ENCODE measurements around the gene GABRB2.

The GABRB2 gene

DNA sequence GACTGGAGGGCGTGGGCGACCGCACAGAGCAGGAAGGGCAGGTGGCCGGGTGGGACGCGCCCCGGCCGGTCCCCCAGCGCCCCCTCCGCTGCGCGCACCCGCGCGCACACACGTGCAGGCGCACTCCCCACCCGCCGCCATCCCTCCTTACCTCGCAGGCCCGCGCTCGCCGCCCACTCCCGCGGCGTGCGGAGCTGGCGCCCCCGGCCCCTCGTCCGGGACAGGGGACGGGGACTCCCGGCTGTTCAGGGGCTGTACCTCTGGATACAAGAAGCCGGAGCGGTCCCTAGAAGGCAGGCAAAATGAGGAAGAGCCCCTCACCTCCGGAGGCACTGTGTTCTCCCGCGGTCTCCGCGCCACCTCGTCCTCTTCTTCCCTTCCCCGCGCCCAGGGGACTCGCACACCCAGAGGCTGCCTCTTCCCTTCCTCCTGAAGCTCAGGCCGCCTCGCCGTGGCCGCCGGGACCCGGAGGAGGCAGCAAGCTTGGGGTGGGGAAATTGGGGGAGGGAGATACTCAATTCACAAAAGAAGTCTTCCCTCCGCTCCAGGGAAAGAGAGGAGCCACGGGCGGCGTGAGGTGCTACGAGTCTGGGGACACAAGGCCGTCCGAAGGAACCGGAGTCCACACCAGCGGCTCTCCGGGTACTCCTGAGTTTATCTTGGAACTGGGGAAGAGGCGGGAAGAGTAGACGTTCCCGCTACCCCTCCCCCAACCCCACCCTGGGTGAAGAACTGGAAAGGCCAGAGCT lies 1.4 kb upstream of the GABRB2 start:
- TF ChIP-seq, protein P1, sequence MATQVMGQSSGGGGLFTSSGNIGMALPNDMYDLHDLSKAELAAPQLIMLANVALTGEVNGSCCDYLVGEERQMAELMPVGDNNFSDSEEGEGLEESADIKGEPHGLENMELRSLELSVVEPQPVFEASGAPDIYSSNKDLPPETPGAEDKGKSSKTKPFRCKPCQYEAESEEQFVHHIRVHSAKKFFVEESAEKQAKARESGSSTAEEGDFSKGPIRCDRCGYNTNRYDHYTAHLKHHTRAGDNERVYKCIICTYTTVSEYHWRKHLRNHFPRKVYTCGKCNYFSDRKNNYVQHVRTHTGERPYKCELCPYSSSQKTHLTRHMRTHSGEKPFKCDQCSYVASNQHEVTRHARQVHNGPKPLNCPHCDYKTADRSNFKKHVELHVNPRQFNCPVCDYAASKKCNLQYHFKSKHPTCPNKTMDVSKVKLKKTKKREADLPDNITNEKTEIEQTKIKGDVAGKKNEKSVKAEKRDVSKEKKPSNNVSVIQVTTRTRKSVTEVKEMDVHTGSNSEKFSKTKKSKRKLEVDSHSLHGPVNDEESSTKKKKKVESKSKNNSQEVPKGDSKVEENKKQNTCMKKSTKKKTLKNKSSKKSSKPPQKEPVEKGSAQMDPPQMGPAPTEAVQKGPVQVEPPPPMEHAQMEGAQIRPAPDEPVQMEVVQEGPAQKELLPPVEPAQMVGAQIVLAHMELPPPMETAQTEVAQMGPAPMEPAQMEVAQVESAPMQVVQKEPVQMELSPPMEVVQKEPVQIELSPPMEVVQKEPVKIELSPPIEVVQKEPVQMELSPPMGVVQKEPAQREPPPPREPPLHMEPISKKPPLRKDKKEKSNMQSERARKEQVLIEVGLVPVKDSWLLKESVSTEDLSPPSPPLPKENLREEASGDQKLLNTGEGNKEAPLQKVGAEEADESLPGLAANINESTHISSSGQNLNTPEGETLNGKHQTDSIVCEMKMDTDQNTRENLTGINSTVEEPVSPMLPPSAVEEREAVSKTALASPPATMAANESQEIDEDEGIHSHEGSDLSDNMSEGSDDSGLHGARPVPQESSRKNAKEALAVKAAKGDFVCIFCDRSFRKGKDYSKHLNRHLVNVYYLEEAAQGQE (IDR thresholded peaks at IDR 0.05; ENCODE audit: insufficient read depth in 1 of 2, low read depth in 2 of 2, low read length in 2 of 2): no peak
- TF ChIP-seq TAF1 (IDR thresholded peaks at IDR 0.05; ENCODE audit: borderline replicate concordance, insufficient read depth, low read length): no peak
- TF ChIP-seq SIN3A (IDR thresholded peaks at IDR 0.05; ENCODE audit: borderline replicate concordance, insufficient read depth, low read length): no peak
- no peak for TF ChIP-seq FOXP2 (optimal IDR thresholded peaks at IDR 0.05; ENCODE audit: borderline replicate concordance, extremely low read depth, extremely low read length, insufficient read depth)
- no peak for TF ChIP-seq POLR2AphosphoS5 (IDR thresholded peaks at IDR 0.05; ENCODE audit: low read depth, low read length)

DNA sequence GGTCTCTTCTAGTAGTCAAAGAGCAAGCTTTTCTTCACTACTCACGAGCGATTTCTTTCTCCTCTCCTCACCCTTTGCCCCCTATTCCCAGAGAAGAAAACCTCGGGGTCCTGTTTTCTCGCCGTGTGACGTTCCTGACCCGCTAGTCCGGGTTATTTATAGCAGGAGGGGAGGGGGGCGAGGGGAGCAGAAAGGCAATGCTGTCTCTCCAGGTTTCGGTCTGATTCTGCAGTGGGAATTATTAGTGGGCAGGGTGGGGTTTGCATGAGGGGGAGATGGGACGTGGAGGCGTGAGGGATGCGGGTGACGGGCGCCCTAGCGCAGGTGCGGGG lies 847 bp upstream of the GABRB2 start:
- no peak for TF ChIP-seq TAF1 (IDR thresholded peaks at IDR 0.05; ENCODE audit: borderline replicate concordance, insufficient read depth, low read length)
- TF ChIP-seq, protein P1 (IDR thresholded peaks at IDR 0.05; ENCODE audit: insufficient read depth in 1 of 2, low read depth in 2 of 2, low read length in 2 of 2): no peak

DNA sequence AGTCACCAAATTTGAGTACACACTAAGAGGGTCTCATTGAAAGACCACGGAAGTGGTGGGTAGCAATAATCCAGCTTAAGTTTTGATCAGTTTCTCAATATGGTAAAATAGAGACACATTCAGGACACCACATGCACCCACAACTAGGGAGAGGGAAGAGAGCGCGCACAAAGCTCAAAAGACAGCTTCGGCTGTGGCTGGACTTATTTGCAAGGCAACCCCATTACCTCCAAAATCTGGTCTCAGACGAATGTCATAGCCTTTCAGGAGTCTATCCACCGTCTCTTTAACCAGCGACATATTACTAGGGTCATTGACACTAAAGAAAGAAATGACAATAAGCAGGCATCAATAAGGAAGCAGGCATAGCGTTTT lies 443 bp downstream of the GABRB2 start:
- TF ChIP-seq FOXP2 (optimal IDR thresholded peaks at IDR 0.05; ENCODE audit: borderline replicate concordance, extremely low read depth, extremely low read length, insufficient read depth) (no peak), TAF1 (IDR thresholded peaks at IDR 0.05; ENCODE audit: borderline replicate concordance, insufficient read depth, low read length) (no peak), SIN3A (IDR thresholded peaks at IDR 0.05; ENCODE audit: borderline replicate concordance, insufficient read depth, low read length) (no peak), POLR2AphosphoS5 (IDR thresholded peaks at IDR 0.05; ENCODE audit: low read depth, low read length) (no peak)
- TF ChIP-seq, protein P1 (IDR thresholded peaks at IDR 0.05; ENCODE audit: insufficient read depth in 1 of 2, low read depth in 2 of 2, low read length in 2 of 2): no peak

DNA sequence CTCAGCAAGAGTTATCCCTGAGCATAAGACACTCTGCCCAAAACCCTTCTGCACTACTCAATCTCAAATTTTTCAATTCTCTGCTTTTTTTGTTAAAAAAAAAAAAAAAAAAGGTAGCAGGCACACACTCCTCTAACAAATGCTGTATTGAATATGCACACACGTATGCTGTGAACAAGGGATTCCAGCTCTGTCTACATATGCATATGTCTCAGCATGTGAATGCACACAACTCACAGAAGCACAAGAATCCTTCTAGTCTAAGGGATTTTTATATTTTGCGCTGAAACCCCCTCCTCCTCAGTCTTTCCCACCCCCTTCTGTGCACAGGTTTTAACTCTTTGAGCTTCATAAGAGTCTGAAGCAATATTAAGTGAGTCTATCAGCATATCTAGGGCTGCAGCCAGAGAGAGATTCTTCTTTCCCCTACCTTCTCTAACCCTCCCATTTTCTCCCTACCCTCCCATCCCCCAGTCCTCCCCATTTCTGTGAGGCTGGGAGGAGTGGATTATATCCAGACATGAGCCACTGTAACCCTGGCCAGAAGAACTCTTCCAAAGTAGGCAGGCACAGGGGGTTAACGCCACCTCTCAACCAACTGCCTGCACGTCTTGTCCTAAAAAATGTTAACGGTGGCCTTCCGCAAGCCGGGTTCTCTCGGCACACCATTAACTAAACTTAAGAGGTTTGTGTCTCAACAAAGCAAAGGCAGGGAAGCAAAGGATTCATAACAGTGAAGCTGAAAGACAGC lies 1.0 kb downstream of the GABRB2 start:
- TF ChIP-seq SIN3A (IDR thresholded peaks at IDR 0.05; ENCODE audit: borderline replicate concordance, insufficient read depth, low read length) (no peak), FOXP2 (optimal IDR thresholded peaks at IDR 0.05; ENCODE audit: borderline replicate concordance, extremely low read depth, extremely low read length, insufficient read depth) (no peak), POLR2AphosphoS5 (IDR thresholded peaks at IDR 0.05; ENCODE audit: low read depth, low read length) (no peak), TAF1 (IDR thresholded peaks at IDR 0.05; ENCODE audit: borderline replicate concordance, insufficient read depth, low read length) (no peak)
- TF ChIP-seq, protein P1 (IDR thresholded peaks at IDR 0.05; ENCODE audit: insufficient read depth in 1 of 2, low read depth in 2 of 2, low read length in 2 of 2): no peak

Measured in PFSK-1 (cell line).